Skeletal muscle cell (primary cell): ENCODE results near the gene CEP131.
A peak's percentile ranks its signal among the peaks of the same experiment; 100 is the strongest.

Source experiments
- DNase-seq: peaks from one replicate; pipeline ENCODE4 v3.0.0-alpha.2; 2010; ENCODE audit warnings: low read depth
- H3K4me3 ChIP-seq: 2 replicates; pipeline ENCODE4 v1.5.1; 2011; ENCODE audit warnings: low read depth, mild to moderate bottlenecking, control low read depth, low read length, moderate library complexity

Gene CEP131

GRCh38 chr17:81206166-81206565 is 16.6 kb downstream of the CEP131 start:
- no peak overlapping the region for H3K4me3 ChIP-seq
- DNase-seq: no peak

GRCh38 chr17:81204578-81204977 is 18.2 kb downstream of the CEP131 start:
- DNase-seq: no peak
- H3K4me3 ChIP-seq: no peak overlapping the region

- DNase-seq: no peak
- no peak overlapping the region for H3K4me3 ChIP-seq
Measured at GRCh38 chr17:81203136-81203535, 19.6 kb downstream of the CEP131 start.

- H3K4me3 ChIP-seq: no peak overlapping the region
- no peak for DNase-seq
Measured at GRCh38 chr17:81202318-81202717, 20.4 kb downstream of the CEP131 start.

DNA sequence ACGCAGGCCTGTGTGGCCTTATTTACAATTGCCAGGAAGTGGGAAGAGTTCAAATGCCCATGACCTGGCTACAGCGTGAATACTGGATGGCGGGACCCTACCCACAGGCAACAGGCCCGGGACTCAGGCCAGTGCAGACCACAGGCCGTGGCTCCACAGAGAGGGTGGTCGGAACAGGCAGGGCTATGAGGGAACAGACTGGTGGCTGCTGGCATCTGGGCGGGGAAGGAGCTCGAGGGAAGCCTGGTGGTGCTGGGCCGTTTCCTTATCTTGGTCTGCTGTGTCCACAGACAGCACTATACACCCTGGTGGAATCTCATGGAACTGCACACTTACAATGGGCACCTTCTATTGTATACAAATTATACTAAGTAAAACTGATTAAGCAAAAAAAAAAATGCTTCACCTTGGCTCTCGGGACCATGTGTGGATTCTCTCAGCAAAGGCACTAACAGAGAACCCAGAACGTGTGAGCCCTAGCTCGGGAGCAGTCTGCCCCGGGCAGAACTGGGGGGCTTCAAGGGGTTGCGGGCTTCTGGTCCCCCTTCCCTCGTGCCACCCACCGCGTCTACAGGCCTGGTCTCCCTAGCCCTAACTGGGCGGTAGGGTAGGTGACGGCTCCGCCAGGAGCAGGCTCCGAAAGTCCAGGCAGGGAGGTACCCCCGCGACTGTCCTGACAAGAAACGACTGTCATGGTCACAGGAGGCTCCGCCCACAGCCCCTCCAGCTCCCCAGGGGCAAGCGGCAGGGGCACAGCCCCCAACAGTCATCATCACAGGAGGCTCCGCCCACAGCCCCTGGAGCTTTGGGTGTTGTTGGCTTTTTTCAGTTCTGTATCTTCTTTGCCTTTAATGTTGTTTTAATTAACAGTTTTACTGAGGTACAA is 21.8 kb downstream of the CEP131 start:
- DNase-seq: peak; percentile 19
- H3K4me3 ChIP-seq: no peak overlapping the region

DNA sequence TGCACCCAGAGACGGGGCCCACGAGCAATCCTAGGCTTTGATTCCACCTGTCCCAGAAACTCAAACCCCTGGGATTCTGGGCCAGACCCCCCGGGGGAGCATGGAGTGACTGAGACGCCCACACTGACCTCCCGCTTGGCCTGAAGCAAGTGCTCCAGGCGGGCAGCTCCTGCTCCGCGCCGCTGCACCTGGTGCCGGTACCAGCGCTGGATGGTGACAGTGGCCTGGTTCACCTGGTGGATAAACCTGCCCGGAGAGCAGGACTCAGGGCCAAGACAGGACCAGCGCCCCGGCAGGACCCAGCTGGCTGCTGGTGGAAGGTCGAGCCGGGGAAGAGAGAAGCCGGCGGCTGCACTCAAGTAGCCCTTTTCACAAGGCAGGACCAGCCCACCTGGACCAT is 22.6 kb downstream of the CEP131 start:
- no peak overlapping the region for H3K4me3 ChIP-seq

GRCh38 chr17:81199482-81199830 is 23.3 kb downstream of the CEP131 start:
- H3K4me3 ChIP-seq: no peak overlapping the region
- no peak for DNase-seq

More for the DNA sequence above, 22.6 kb downstream of the CEP131 start:
- DNase-seq: no peak

- no peak for DNase-seq
- H3K4me3 ChIP-seq: no peak overlapping the region
Measured at GRCh38 chr17:81198826-81199481, 23.8 kb downstream of the CEP131 start.

GRCh38 chr17:81197831-81198490 is 24.8 kb downstream of the CEP131 start:
- H3K4me3 ChIP-seq: no peak overlapping the region
- no peak for DNase-seq

DNA sequence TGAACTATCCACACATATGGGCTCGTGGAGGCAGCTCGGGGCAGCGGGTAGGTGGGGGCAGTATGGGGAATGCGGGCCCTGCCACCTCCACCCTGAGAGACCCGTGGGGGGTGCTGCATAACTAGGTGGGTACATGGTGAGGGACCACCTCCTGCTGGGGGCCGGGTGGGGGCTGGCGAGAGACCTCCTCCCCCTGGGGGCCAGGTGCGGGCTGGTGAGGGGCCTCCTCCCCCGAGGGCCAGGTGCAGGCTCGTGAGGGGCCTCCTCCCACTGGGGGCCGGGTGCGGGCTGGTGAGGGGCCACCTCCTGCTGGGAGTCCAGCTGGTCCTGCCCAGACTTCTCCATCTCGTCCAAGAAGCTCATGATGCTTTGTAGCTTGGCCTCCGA is 25.4 kb downstream of the CEP131 start:
- H3K4me3 ChIP-seq: no peak overlapping the region
- no peak for DNase-seq

DNA sequence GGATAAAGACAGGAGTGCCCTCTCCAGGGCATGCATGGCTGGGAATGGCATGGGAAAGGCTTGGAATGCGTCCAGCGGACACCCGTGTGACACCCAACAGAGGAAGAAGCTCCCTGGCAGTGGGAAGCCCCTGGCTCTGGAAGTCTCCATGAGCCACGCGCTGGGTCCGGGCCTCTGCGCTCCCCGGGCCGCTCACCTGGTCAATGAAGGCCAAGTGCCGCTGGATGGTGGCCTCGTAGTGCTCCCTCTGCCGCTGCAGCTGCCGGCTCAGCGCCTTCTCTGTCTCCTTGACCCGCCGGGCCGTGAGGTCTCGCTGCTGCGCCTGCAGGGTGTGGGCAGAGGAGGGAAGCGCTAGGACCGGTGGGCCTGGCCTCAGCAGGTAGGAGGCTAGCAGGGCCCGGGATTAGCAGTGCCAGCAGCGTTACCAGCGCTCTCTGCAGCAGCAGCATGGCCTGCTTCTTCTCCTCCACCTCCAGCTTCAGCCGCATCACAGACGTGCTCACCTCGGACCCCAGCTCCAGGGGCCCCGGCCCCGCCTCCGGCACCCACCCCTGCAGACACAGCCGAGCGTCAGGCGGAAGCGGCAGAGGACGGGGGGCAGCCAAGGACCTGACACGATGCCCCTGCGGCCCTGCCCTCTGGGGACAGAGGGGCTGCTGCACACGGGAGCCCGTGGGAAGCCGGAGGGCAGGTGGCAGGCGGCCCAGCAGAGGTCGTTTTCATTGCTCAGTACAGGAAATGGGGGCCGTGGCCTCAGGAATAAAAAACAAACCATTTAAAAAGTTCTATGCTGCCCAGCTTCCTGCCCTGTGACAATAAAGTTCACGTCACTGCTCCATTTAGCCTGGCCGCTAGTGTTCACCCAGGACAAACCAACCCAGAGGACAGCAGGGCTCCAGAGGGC is 26.0 kb downstream of the CEP131 start:
- no peak overlapping the region for H3K4me3 ChIP-seq
- DNase-seq: no peak

DNA sequence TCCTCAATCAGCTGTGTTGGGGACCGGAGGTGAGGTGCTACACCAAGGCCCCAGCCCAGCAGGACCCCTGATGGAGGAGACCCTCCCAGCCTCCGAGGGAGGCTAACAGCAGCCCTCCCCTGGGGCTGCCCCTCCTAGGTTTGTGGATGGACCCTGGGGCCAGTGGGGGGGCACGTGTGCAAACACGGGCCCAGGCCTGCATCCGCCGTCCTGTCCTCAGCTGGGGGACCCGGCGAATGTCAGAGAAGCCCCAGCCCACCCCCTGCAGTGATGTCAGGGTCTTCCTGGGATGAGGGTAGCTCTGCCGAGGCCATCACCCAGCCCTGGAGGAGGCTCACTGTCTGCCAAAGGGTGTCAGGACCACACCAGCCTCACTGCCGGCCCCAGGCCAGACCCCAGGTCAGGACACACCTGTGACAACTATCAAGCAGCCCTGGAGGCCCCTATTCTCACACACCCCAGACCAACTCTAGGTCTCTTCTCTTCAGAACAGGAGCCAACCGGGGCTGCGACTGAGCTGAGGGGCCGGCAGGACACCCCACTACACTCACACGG is 26.7 kb downstream of the CEP131 start:
- no peak overlapping the region for H3K4me3 ChIP-seq
- no peak for DNase-seq

DNA sequence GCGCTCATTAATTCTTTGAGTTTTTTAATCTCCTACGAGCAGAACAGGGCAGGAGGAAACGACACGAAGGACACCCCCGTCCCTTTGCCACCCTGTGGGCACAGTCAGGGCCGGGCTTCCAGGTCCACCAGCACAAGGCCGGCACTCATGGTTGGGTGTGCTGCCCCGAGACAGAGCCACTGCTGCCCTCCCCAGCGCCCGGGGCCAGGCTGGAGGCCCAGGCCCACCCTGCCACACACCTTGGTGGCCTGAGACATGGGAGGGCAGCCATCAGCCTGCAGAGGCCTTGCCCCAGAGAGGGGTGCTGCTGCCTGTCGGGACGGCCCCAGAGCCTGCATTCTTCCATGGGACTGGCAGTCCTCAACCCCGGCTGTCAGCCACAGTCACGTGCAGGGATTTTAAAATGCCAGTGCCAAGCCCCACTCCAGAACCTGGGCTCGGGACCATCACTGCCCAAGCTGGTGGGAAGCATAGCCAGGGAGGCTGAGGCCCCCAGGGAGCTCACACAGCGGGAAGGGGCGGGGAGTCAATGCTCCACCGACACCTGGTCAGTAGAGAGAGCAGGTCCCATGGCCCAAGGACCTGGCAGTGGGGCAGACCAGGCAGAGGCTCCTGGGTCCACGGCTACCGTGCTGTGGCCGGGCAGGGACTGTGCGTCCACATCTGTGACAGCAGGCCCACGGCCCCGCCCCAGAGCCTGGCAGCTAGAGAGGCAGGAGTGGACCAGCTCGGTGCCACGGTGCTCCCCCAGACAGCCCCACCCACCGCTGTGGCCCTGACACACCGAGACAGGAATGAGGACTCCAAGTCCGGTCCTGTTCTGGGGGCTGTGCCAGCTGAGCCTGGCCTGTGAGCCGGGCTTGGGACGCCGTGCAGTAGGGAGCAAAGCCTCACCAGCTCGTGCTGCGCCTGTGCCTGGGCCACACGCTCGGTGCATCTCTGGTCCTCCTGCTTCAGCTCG is 27.5 kb downstream of the CEP131 start:
- no peak for DNase-seq
- H3K4me3 ChIP-seq: no peak overlapping the region

DNA sequence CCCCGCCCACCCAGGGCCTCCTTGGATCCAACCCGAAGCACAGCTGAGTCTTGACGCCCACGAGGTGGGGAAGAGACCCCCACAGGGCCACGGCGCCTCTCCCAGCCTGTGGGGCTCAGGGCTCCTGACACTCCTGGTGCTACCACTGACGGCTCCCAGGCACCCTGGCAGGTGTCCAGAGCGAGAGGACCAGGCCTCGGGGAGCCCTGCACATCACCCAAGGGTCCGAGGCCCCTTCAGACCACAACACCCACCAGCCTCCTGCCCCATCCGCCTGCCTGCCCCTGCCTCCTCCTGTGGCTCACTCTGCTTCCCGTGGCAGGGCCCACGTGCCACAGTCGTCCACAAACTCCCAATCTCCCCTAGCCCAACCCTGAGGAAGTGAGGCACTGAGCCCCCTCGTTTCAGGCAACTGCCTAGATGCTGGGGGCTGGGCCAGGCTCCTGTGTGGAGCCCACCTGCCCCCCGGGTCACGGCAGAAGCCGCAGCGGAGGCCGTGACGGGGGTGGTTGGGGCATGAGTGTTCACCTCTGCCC is 28.5 kb downstream of the CEP131 start:
- H3K4me3 ChIP-seq: no peak overlapping the region
- no peak for DNase-seq

DNA sequence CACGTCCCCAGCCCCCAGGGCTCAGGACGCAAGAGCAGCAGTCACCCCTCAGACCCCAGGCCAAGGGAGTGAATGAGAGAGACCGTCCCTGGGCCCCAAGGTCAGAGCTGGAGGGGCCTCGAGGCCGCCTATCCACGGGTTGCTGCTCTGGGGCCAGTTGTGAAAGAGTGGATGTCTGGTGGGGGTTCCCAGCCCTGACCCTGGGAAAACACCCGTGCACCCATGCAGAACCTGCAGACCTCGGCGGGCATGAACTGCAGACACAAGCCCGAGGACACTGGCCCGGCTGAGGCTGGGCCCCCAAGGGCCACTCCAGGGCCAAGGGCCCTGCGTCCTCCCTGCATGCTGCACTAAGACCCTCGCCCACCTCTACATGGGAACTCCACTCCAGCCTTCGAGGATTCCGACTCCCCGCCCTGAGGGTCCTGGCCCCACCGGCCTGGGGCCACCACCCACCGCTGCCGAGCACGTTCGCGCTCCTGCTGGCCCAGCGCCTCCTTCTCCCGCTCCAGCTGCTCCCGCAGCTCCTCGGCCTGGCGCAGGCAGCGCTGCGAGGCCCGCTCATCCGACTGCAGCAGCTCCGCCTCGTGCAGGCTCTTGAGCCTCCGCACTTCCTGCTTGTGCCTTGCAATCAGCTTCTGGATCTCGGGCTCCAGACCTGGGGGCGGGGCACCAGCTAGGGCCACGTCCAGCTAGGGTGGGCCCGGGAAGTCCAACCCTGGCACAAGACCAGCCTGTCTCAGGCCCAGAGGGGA is 29.1 kb downstream of the CEP131 start:
- no peak overlapping the region for H3K4me3 ChIP-seq
- no peak for DNase-seq

- H3K4me3 ChIP-seq: no peak overlapping the region
- DNase-seq: no peak
Measured at GRCh38 chr17:81193051-81193410, 29.7 kb downstream of the CEP131 start.

DNA sequence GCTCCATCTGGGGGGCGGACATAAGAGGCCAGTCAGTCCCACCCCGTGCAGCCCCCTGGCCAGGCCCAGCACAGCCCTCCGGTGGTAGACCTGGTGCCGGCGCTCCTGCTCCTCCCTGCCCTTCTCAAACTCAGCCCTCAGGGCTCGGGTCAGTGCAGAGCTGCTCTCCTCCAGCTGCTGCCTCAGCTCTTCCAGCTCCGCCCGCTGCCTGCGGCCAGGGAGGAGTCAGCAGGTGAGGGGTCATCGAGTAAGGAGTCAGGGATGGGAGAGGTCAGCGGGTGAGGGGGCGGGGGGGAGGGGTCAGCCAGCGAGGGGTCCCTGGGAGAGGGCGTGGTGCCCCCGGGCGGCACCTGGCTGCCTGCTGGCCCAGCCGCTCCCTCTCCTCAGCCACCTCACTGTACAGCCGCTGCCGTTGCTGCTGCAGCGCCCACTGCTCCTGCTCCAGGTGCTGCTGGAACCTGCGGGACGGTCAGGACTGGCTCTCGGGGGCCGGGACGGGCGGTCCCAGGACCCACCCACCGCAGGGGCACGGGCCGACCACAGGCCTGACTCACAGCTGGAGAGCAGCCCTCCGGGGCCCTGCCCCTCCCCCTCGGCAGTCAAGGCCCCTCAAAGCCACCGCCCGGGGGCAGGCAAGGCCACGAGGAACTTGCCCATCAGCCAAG is 30.2 kb downstream of the CEP131 start:
- H3K4me3 ChIP-seq: no peak overlapping the region
- no peak for DNase-seq
